PFSK-1 (cell line): ENCODE results near the gene LVRN.

ENCODE experiments used
- FOXP2 ChIP-seq: optimal IDR thresholded peaks from 2 replicates; pipeline ENCODE3; 2011; ENCODE audit warnings: borderline replicate concordance, control low read depth, inconsistent platforms; ENCODE audit not compliant: insufficient read depth; ENCODE audit errors: extremely low read length, extremely low read depth
- POLR2AphosphoS5 ChIP-seq: IDR thresholded peaks from 2 replicates; pipeline ENCODE4 v1.6.1; 2012; ENCODE audit warnings: low read depth, mild to moderate bottlenecking, control low read depth, low read length, moderate library complexity
- REST ChIP-seq, 2 experiments: IDR thresholded peaks; 2 replicates each; pipeline versions ENCODE4 v1.6.1 to v1.8.0; 2011 to 2012; ENCODE audit warnings: low read depth in 2 of 2, low read length in 2 of 2, control low read depth in 1 of 2, inconsistent platforms in 1 of 2, mild to moderate bottlenecking in 1 of 2, moderate library complexity in 1 of 2; ENCODE audit not compliant: insufficient read depth in 1 of 2
- SIN3A ChIP-seq: IDR thresholded peaks from 2 replicates; pipeline ENCODE4 v1.6.1; 2012; ENCODE audit warnings: mild to moderate bottlenecking, low read length, moderate library complexity, borderline replicate concordance; ENCODE audit not compliant: insufficient read depth
- TAF1 ChIP-seq: IDR thresholded peaks from 2 replicates; pipeline ENCODE4 v1.6.1; 2012; ENCODE audit warnings: low read length, control low read depth, borderline replicate concordance; ENCODE audit not compliant: insufficient read depth

The LVRN gene

GRCh38 chr5:115995351-115995750, 33.1 kb downstream of the LVRN start:
- no peak for TF ChIP-seq FOXP2
- TF ChIP-seq POLR2AphosphoS5, result no peak
- no peak for TF ChIP-seq SIN3A
- TF ChIP-seq REST (IDR thresholded peaks at IDR 0.05; ENCODE audit: insufficient read depth in 1 of 2, low read depth in 2 of 2, low read length in 2 of 2), result no peak
- no peak for TF ChIP-seq TAF1

GRCh38 chr5:116002116-116002906, 40.0 kb downstream of the LVRN start:
- TF ChIP-seq FOXP2 (no peak), SIN3A (no peak), POLR2AphosphoS5 (no peak), REST (IDR thresholded peaks at IDR 0.05; ENCODE audit: insufficient read depth in 1 of 2, low read depth in 2 of 2, low read length in 2 of 2) (no peak), TAF1 (no peak)

GRCh38 chr5:116004248-116004647, 42.0 kb downstream of the LVRN start:
- TF ChIP-seq SIN3A, result no peak
- TF ChIP-seq REST (IDR thresholded peaks at IDR 0.05; ENCODE audit: insufficient read depth in 1 of 2, low read depth in 2 of 2, low read length in 2 of 2), result no peak
- TF ChIP-seq POLR2AphosphoS5, result no peak
- TF ChIP-seq FOXP2, result no peak
- no peak for TF ChIP-seq TAF1

GRCh38 chr5:116009806-116010205, 47.5 kb downstream of the LVRN start:
- TF ChIP-seq REST (IDR thresholded peaks at IDR 0.05; ENCODE audit: insufficient read depth in 1 of 2, low read depth in 2 of 2, low read length in 2 of 2) (no peak), SIN3A (no peak), POLR2AphosphoS5 (no peak), TAF1 (no peak)
